HepG2 (cell line): ENCODE results near the gene CDCP2. TPM values are rescaled to one million over a fixed set of nuclear protein-coding genes. Genes with fewer than 3 reads are reported as not detected.

ENCODE experiments used
- ATAC-seq: fragments of 200-7000 bp; cut with Tn5 transposase; 3 replicates; pipeline ENCODE4 v1.9.1; 2020; ENCODE audit warnings: mild to moderate bottlenecking, moderate library complexity
- BruUV-seq: library from RNA; stranded (reverse); fragments of 400-500 nt; replicated peaks from 2 replicates; lab custom pipeline; 2021; lab: Mats Ljungman, UMichigan
- CTCF ChIA-PET: fragments of 300-600 bp; formaldehyde crosslinking; extraction: SDS; loops from one replicate; lab custom pipeline; 2021; ENCODE audit warnings: low total read pairs, inconsistent platforms, low intra/inter-chr PET ratio; lab: Yijun Ruan, JAX
- POLR2A ChIA-PET: fragments of 350-600 bp; sonication (Branson Sonifier 250); formaldehyde crosslinking; loops from one replicate; lab custom pipeline; 2020; ENCODE audit warnings: antibody characterized with exemption, inconsistent platforms; lab: Yijun Ruan, JAX
- DNase-seq: peaks from one replicate; pipeline ENCODE4 v3.0.0-alpha.2; 2015; ENCODE audit warnings: low spot score
- FAIRE-seq: peaks from 3 replicates; lab custom pipeline; 2011; peaks lifted over from hg19 to GRCh38; lab: Jason Lieb, UNC
- H2AFZ ChIP-seq: one replicate; pipeline ENCODE4 v1.6.1; 2011; ENCODE audit warnings: low read length, inconsistent platforms
- H3K27ac ChIP-seq: fragments of 300-600 bp; 3 replicates; pipeline ENCODE4 v1.8.0; 2011; ENCODE audit warnings: mixed run types, mild to moderate bottlenecking, mixed read lengths, low read length, inconsistent platforms; ENCODE audit not compliant: insufficient read depth; ENCODE audit errors: extremely low read length
- H3K27me3 ChIP-seq, 2 experiments: fragments of 200-600 bp in 1 of 2; 2 replicates in 1 of 2; 3 replicates in 1 of 2; pipeline versions ENCODE4 v1.6.0 to v1.8.0; 2011; ENCODE audit warnings: low read length in 2 of 2, mild to moderate bottlenecking in 2 of 2, moderate library complexity in 2 of 2, inconsistent platforms in 1 of 2; ENCODE audit not compliant: insufficient read depth in 2 of 2, control insufficient read depth in 1 of 2
- H3K36me3 ChIP-seq, 2 experiments: fragments of 200-600 bp in 1 of 2; replicated peaks in 1 of 2; 2 replicates in 1 of 2; 3 replicates in 1 of 2; pipeline versions ENCODE4 v1.5.1 to v1.8.0; 2011; ENCODE audit warnings: low read length in 2 of 2, inconsistent platforms in 1 of 2; ENCODE audit not compliant: insufficient read depth in 2 of 2, control insufficient read depth in 1 of 2
- H3K4me1 ChIP-seq: 2 replicates; pipeline ENCODE4 v1.5.1; 2012; ENCODE audit warnings: low read length, inconsistent platforms; ENCODE audit not compliant: insufficient read depth
- H3K4me2 ChIP-seq: 2 replicates; pipeline ENCODE4 v1.6.0; 2011; ENCODE audit warnings: low read depth, low read length, inconsistent platforms
- H3K4me3 ChIP-seq, 3 experiments: fragments of 200-600 bp in 1 of 3; sonication (generic), shearing (Covaris generic) in 1 of 3; replicated peaks in 1 of 3; 2 replicates each; pipeline ENCODE4 v1.5.1; 2011 to 2016; ENCODE audit warnings: low read length in 3 of 3, inconsistent platforms in 2 of 3, low read depth in 2 of 3, mild to moderate bottlenecking in 2 of 3, control low read depth in 1 of 3, mixed read lengths in 1 of 3; ENCODE audit not compliant: insufficient read depth in 1 of 3
- H3K79me2 ChIP-seq: one replicate; pipeline ENCODE4 v1.6.1; 2011; ENCODE audit warnings: low read length, inconsistent platforms; ENCODE audit not compliant: insufficient read depth
- H3K9ac ChIP-seq: 2 replicates; pipeline ENCODE4 v1.6.0; 2011; ENCODE audit warnings: mild to moderate bottlenecking, low read depth, low read length, inconsistent platforms; ENCODE audit not compliant: insufficient read depth
- H3K9me3 ChIP-seq: 2 replicates; pipeline ENCODE4 v1.5.1; 2012; ENCODE audit warnings: mild to moderate bottlenecking, low read length
- H4K20me1 ChIP-seq: 2 replicates; pipeline ENCODE4 v1.6.0; 2011; ENCODE audit warnings: inconsistent platforms, mild to moderate bottlenecking, low read length, moderate library complexity; ENCODE audit not compliant: insufficient read depth
- ARID2 ChIP-seq: sonication (generic); formaldehyde crosslinking; IDR thresholded peaks from 2 replicates; pipeline ENCODE4 v1.8.1; 2022; ENCODE audit warnings: mild to moderate bottlenecking, missing genetic modification reagents, borderline replicate concordance
- EZH2 ChIP-seq: conservative IDR thresholded peaks from 2 replicates; pipeline ENCODE4 v1.6.1; 2012; ENCODE audit warnings: mild to moderate bottlenecking, low read depth, low read length, moderate library complexity
- FOXC1 ChIP-seq: sonication (generic); formaldehyde crosslinking; IDR thresholded peaks from 2 replicates; pipeline ENCODE4 v1.8.0; 2022; ENCODE audit warnings: mild to moderate bottlenecking, missing genetic modification reagents, borderline replicate concordance
- SIX1 ChIP-seq: sonication (generic); formaldehyde crosslinking; IDR thresholded peaks from 2 replicates; pipeline ENCODE4 v1.4.0; 2020; ENCODE audit warnings: missing genetic modification reagents, borderline replicate concordance
- ZEB1 ChIP-seq: IDR thresholded peaks from 2 replicates; pipeline ENCODE4 v1.6.1; 2012; ENCODE audit warnings: mild to moderate bottlenecking, low read depth, inconsistent platforms; ENCODE audit not compliant: insufficient replicate concordance
- ZMAT3 ChIP-seq: sonication (generic); formaldehyde crosslinking; conservative IDR thresholded peaks from 2 replicates; pipeline ENCODE4 v1.7.0; 2021; ENCODE audit warnings: missing genetic modification reagents
- ZNF800 ChIP-seq: sonication (generic); formaldehyde crosslinking; IDR thresholded peaks from 2 replicates; pipeline ENCODE4 v1.4.0; 2020; ENCODE audit warnings: missing genetic modification reagents
- ZNF891 ChIP-seq: sonication (generic); formaldehyde crosslinking; IDR thresholded peaks from 2 replicates; pipeline ENCODE4 v1.5.0; 2020; ENCODE audit warnings: mild to moderate bottlenecking, missing genetic modification reagents
- WGBS: methylation state at CpG from one replicate; pipeline ENCODE4 v1.1.6; 2017; ENCODE audit warnings: low lambda C conversion rate; 5-methylcytosine and 5-hydroxymethylcytosine counted together
- in situ Hi-C: cut with HindIII; loops from 2 replicates; pipeline ENCODE4 v1.10.0; 2017; ENCODE audit warnings: low pct_unique_long_range_greater_than_20kb; ENCODE audit not compliant: extremely low pct_ligation_motif_present
- intact Hi-C: fragments of 100-400 bp; cut with micrococcal nuclease; formaldehyde crosslinking; loops from one replicate; pipeline ENCODE4 v1.10.0; 2022; ENCODE audit not compliant: unreplicated experiment
- polyA plus RNA-seq, 8 experiments: library from polyadenylated mRNA; depleted of rRNA in 3 of 8; stranded (reverse) in 7 of 8; unstranded in 1 of 8; fragments of >200 nt; fragmentation: Illumina TruSeq in 4 of 8; extraction: Trizol in 4 of 8; gene quantifications; 2 replicates each; pipeline versions ENCODE4 v1.2.1 to v1.2.3, GENCODE V29; 2011 to 2016; ENCODE audit warnings: low read depth in 4 of 8, missing spikeins in 1 of 8, mixed read lengths in 1 of 8; ENCODE audit not compliant: insufficient read depth in 1 of 8
- total RNA-seq, 5 experiments: library from RNA; depleted of rRNA; stranded (reverse); fragments of >200 nt; fragmentation: Illumina TruSeq; extraction: Trizol; gene quantifications; 2 replicates each; pipeline ENCODE4 v1.2.3, GENCODE V29; 2016; ENCODE audit warnings: low read depth in 1 of 5
- TF ChIP-seq, protein P1 (sequence below): fragments of 450-650 bp; IDR thresholded peaks from 2 replicates; pipeline ENCODE4 v1.6.1; 2016
- TF ChIP-seq, protein P2 (sequence below): sonication (generic); formaldehyde crosslinking; IDR thresholded peaks from 2 replicates; pipeline ENCODE4 v1.4.0; 2020; ENCODE audit warnings: mild to moderate bottlenecking, missing genetic modification reagents

CDCP2 gene
- total and polyA plus RNA-seq, 2 of the 13 experiments (the other 11 are each of a cell fraction or from before 2014, with no cell fraction given), result not detected

DNA sequence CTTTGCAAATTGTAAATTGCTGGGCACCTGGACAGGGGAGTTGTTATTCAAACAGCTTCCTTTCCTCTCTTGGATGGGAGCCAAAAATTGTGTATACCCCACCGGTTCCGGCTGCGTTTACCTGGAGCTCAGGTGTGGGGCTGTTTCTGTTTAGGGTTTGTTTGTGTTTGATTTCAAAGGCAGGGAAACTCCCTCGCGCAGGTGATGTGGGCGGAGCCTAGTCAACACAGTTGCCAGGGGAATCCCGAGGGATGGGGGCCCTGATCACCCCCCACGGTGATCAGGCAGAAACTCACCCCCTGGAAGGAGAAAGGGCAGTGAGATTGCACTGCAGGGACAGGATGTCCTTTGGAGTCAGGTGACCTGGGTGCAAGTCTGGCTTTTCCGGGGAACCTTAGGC lies 28.3 kb downstream of the CDCP2 start:
- intact Hi-C loops, result no loop called here
- ATAC-seq, result no peak
- peaks cover 6 to 33% of the 10 kb centered on the region in 2 experiments; a peak in 3 of 5 replicates for H3K27me3 ChIP-seq
- no peak overlapping the region for H3K4me2 ChIP-seq
- 18% methylated on average over 8 of the region's 9 CpGs for whole genome bisulfite sequencing
- no peaks in the 10 kb centered on the region for H3K79me2 ChIP-seq
- POLR2A ChIA-PET, result no interaction called here
- BruUV-seq, result no TSS peak
- no peaks in the 10 kb centered on the region for H3K9me3 ChIP-seq
- in situ Hi-C loops, result loop anchor here (5.0 kb wide), 1 partner anchor 363 kb away; no protein-coding TSS in a partner anchor
- H2AFZ ChIP-seq, result no peak overlapping the region
- no peak for DNase-seq
- H3K4me1 ChIP-seq, result peaks cover 41% of the 10 kb centered on the region
- H3K36me3 ChIP-seq, result no peaks in the 10 kb centered on the region
- FAIRE-seq, result no peak
- no peak overlapping the region for H3K4me3 ChIP-seq
- TF ChIP-seq ZEB1, result peak; percentile 53
- no peak for TF ChIP-seq ZNF800 (CRISPR knock-in tag)
- H3K27ac ChIP-seq, result no peak overlapping the region
- CTCF ChIA-PET, result no interaction called here
- H4K20me1 ChIP-seq, result no peaks in the 10 kb centered on the region
- H3K9ac ChIP-seq, result no peak overlapping the region

DNA sequence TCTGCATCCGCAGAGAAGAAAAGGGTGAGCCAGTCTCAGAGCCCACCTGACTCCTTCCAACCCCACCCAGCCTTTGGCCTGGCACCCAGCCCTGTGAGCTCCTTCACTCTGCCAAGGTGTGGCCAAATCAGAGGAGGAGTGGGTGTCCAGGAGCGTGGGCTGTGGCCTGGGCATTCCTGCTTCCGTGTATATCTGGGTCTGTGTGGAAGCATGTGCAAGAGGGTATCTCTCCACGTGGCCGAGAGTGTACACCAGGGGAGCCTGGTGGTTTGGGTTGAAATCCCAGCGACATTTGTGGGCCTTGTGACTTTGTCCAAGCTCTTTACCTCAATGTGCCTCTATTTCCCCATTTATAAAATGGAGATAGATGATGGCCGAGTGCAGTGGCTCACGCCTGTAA lies 29.8 kb downstream of the CDCP2 start:
- no TSS peak for BruUV-seq

More for the DNA sequence above, 29.8 kb downstream of the CDCP2 start:
- DNase-seq (no peak), FAIRE-seq (no peak), ATAC-seq (no peak)
- Histone ChIP-seq H3K36me3 (no peaks in the 10 kb centered on the region), H4K20me1 (no peaks in the 10 kb centered on the region), H3K27me3 (peaks cover 6 to 33% of the 10 kb centered on the region in 2 experiments; a peak in 3 of 5 replicates), H3K4me2 (no peak overlapping the region), H3K79me2 (no peaks in the 10 kb centered on the region), H3K4me3 (no peak overlapping the region), H3K27ac (no peak overlapping the region), H2AFZ (no peak overlapping the region), H3K9me3 (no peaks in the 10 kb centered on the region), H3K9ac (no peak overlapping the region), H3K4me1 (peaks cover 56% of the 10 kb centered on the region)
- in situ Hi-C loops (loop anchor here (5.0 kb wide), 1 partner anchor 364 kb away; no protein-coding TSS in a partner anchor), intact Hi-C loops (no loop called here)
- WGBS, result 56% methylated on average over 4 of the region's 8 CpGs
- no peak for TF ChIP-seq ZNF891 (CRISPR knock-in tag)
- TF ChIP-seq ARID2 (CRISPR knock-in tag), result no peak
- no peak for TF ChIP-seq ZMAT3 (CRISPR knock-in tag)
- no peak for TF ChIP-seq SIX1 (CRISPR knock-in tag)
- no peak for TF ChIP-seq EZH2
- TF ChIP-seq, protein P1, sequence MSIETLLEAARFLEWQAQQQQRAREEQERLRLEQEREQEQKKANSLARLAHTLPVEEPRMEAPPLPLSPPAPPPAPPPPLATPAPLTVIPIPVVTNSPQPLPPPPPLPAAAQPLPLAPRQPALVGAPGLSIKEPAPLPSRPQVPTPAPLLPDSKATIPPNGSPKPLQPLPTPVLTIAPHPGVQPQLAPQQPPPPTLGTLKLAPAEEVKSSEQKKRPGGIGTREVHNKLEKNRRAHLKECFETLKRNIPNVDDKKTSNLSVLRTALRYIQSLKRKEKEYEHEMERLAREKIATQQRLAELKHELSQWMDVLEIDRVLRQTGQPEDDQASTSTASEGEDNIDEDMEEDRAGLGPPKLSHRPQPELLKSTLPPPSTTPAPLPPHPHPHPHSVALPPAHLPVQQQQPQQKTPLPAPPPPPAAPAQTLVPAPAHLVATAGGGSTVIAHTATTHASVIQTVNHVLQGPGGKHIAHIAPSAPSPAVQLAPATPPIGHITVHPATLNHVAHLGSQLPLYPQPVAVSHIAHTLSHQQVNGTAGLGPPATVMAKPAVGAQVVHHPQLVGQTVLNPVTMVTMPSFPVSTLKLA, result peak; percentile 79
- TF ChIP-seq, protein P2, sequence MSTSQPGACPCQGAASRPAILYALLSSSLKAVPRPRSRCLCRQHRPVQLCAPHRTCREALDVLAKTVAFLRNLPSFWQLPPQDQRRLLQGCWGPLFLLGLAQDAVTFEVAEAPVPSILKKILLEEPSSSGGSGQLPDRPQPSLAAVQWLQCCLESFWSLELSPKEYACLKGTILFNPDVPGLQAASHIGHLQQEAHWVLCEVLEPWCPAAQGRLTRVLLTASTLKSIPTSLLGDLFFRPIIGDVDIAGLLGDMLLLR (CRISPR knock-in tag), result no peak
- no peak for TF ChIP-seq FOXC1 (CRISPR knock-in tag)
- ChIA-PET CTCF (interaction anchor here (3.0 kb wide), 1 partner anchor 366 kb away, joined by 11 read pairs; no protein-coding TSS in a partner anchor), POLR2A (interaction anchor here (2.4 kb wide), 1 partner anchor 77 kb away, joined by 9 read pairs; the partner anchor contains the start of genes CYB5RL and MRPL37)
